SW480 (cell line): ENCODE data around the gene AJM1.
"Not testable (repeated sequence)": the region's sequence is repeated elsewhere in the genome, so short reads cannot be mapped to it uniquely, and the experiment has no call there.

Experiments
- DNase-seq: peaks from one replicate; pipeline ENCODE4 v3.0.0-alpha.2; 2016; ENCODE audit warnings: low spot score

The AJM1 gene

GRCh38 chr9:136880651-136881050 is 38.4 kb downstream of the AJM1 start:
- no peak for DNase-seq

GRCh38 chr9:136881691-136882108 is 39.4 kb downstream of the AJM1 start:
- DNase-seq: no peak

GRCh38 chr9:136882109-136882946 is 40.0 kb downstream of the AJM1 start:
- DNase-seq: peak; percentile 86

- not testable (repeated sequence) for DNase-seq
Observed at GRCh38 chr9:136882947-136883283, 40.6 kb downstream of the AJM1 start.

GRCh38 chr9:136883670-136884069 is 41.4 kb downstream of the AJM1 start:
- DNase-seq: not testable (repeated sequence)

- DNase-seq: peak; percentile 97
Observed at GRCh38 chr9:136885950-136886578, 43.8 kb downstream of the AJM1 start, which contains the start of gene TRAF2. Gene TRAF2 (plus strand): TSS chr9:136886516. CDS start chr9:136898741, 12,225 bp downstream.

- no peak for DNase-seq
Observed at GRCh38 chr9:136886610-136887597, 44.6 kb downstream of the AJM1 start.

- DNase-seq: no peak
Observed at GRCh38 chr9:136888454-136888853, 46.2 kb downstream of the AJM1 start.

- no peak for DNase-seq
Observed at GRCh38 chr9:136889858-136890257, 47.6 kb downstream of the AJM1 start.

GRCh38 chr9:136890661-136891060 is 48.4 kb downstream of the AJM1 start:
- no peak for DNase-seq
